K562 (cell line): ENCODE data around the gene CCDC116. TPM values are rescaled to one million over a fixed set of nuclear protein-coding genes. Genes with fewer than 3 reads are reported as not detected.

Experiments used
- CBFB ChIP-seq: sonication (generic); formaldehyde crosslinking; IDR thresholded peaks from 2 replicates; pipeline ENCODE4 v1.4.0; 2020; ENCODE audit warnings: mild to moderate bottlenecking, missing genetic modification reagents
- CBX8 ChIP-seq: fragments of 200-600 bp; sonication (generic); IDR thresholded peaks from 2 replicates; pipeline ENCODE4 v1.6.1; 2012; ENCODE audit warnings: borderline replicate concordance, mixed run types, low read depth, mild to moderate bottlenecking, moderate library complexity, mixed read lengths, low read length, control low read depth, inconsistent platforms; ENCODE audit not compliant: poor library complexity, severe bottlenecking; ENCODE audit errors: extremely low read depth
- CHD1 ChIP-seq: fragments of 200-600 bp; sonication (generic); IDR thresholded peaks from one replicate; pipeline ENCODE4 v1.6.1; 2012; ENCODE audit warnings: mild to moderate bottlenecking, moderate library complexity, low read length, inconsistent platforms
- ELF4 ChIP-seq: fragments of 450-650 bp; formaldehyde crosslinking; IDR thresholded peaks from 2 replicates; pipeline ENCODE4 v1.4.0; 2022; ENCODE audit warnings: missing genetic modification characterization
- HMG20A ChIP-seq: fragments of 450-650 bp; formaldehyde crosslinking; conservative IDR thresholded peaks from 2 replicates; pipeline ENCODE4 v1.4.0; 2020; ENCODE audit warnings: mild to moderate bottlenecking, mixed read lengths
- HMGN3 ChIP-seq: IDR thresholded peaks from 2 replicates; pipeline ENCODE4 v1.6.1; 2011; ENCODE audit warnings: borderline replicate concordance, low read depth, mild to moderate bottlenecking, mixed read lengths, low read length; ENCODE audit not compliant: insufficient read length; ENCODE audit errors: extremely low read depth
- KAT2B ChIP-seq: IDR thresholded peaks from one replicate; pipeline ENCODE4 v1.6.1; 2012; ENCODE audit warnings: low read depth, mild to moderate bottlenecking, control low read depth, inconsistent platforms, low read length, moderate library complexity
- MED1 ChIP-seq: sonication (generic); formaldehyde crosslinking; IDR thresholded peaks from 2 replicates; pipeline ENCODE4 v1.8.1; 2023; ENCODE audit warnings: missing genetic modification reagents, borderline replicate concordance
- MNT ChIP-seq, 2 experiments: fragments of 450-650 bp; conservative IDR thresholded peaks; 2 replicates each; pipeline ENCODE4 v1.6.1; 2017; ENCODE audit warnings: mild to moderate bottlenecking in 2 of 2, moderate library complexity in 2 of 2
- SMAD3 ChIP-seq: fragments of 450-650 bp; formaldehyde crosslinking; conservative IDR thresholded peaks from 2 replicates; pipeline ENCODE4 v1.4.0; 2020; ENCODE audit warnings: mild to moderate bottlenecking
- THRB ChIP-seq: fragments of 450-650 bp; formaldehyde crosslinking; conservative IDR thresholded peaks from 2 replicates; pipeline ENCODE4 v1.4.0; 2022; ENCODE audit warnings: mild to moderate bottlenecking, missing genetic modification characterization
- ZBTB8A ChIP-seq: fragments of 450-650 bp; IDR thresholded peaks from 2 replicates; pipeline ENCODE4 v1.6.1; 2018; ENCODE audit warnings: mild to moderate bottlenecking, moderate library complexity; ENCODE audit not compliant: partially characterized antibody
- ZFP91 ChIP-seq: sonication (generic); formaldehyde crosslinking; IDR thresholded peaks from 2 replicates; pipeline ENCODE4 v1.8.0; 2022; ENCODE audit warnings: mild to moderate bottlenecking, missing genetic modification reagents
- polyA plus RNA-seq, 8 experiments: library from polyadenylated mRNA; depleted of rRNA in 4 of 8; stranded (reverse) in 5 of 8; unstranded in 3 of 8; fragments of >200 nt; fragmentation: Nextera tagmentation in 2 of 8; fragmentation: Illumina TruSeq in 1 of 8; extraction: Ambion mirVana in 2 of 8; extraction: Trizol in 1 of 8; gene quantifications; 2 replicates each; pipeline versions ENCODE4 v1.2.1 to v1.2.3, GENCODE V29; 2011 to 2014; ENCODE audit warnings: inconsistent platforms in 1 of 8, missing spikeins in 1 of 8
- total RNA-seq, 7 experiments: library from RNA; depleted of rRNA in 6 of 7; stranded (reverse); fragments of >200 nt in 6 of 7; fragmentation: Illumina TruSeq in 2 of 7; extraction: Trizol in 2 of 7; gene quantifications; 2 replicates each; pipeline versions ENCODE4 v1.2.1 to v1.2.3, GENCODE V29; 2011 to 2021; ENCODE audit warnings: low replicate concordance in 1 of 7
- TF ChIP-seq, protein P1 (sequence below): fragments of 450-650 bp; formaldehyde crosslinking; IDR thresholded peaks from 2 replicates; pipeline ENCODE4 v1.4.0; 2022; ENCODE audit warnings: missing genetic modification characterization
- TF ChIP-seq, protein P2 (sequence below), 2 experiments: fragments of 450-650 bp; IDR thresholded peaks; 2 replicates each; pipeline ENCODE4 v1.6.1; 2018; ENCODE audit warnings: mild to moderate bottlenecking in 2 of 2, low read depth in 1 of 2; ENCODE audit not compliant: partially characterized antibody in 2 of 2

Gene CCDC116
- total and polyA plus RNA-seq, 9 of the 15 experiments (the other 6 are each of a cell fraction or from before 2014, with no cell fraction given), result 1.6 to 11.3 (median 4.7) TPM

- TF ChIP-seq, protein P1, sequence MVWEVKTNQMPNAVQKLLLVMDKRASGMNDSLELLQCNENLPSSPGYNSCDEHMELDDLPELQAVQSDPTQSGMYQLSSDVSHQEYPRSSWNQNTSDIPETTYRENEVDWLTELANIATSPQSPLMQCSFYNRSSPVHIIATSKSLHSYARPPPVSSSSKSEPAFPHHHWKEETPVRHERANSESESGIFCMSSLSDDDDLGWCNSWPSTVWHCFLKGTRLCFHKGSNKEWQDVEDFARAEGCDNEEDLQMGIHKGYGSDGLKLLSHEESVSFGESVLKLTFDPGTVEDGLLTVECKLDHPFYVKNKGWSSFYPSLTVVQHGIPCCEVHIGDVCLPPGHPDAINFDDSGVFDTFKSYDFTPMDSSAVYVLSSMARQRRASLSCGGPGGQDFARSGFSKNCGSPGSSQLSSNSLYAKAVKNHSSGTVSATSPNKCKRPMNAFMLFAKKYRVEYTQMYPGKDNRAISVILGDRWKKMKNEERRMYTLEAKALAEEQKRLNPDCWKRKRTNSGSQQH (CRISPR knock-in tag), result peak; percentile 68; the same call in 1 of the 2 replicates
- TF ChIP-seq SMAD3 (CRISPR knock-in tag) (no peak), CBFB (CRISPR knock-in tag) (no peak; the same call in 1 of the 2 replicates), CBX8 (no peak), MNT (conservative IDR thresholded peaks at IDR 0.05) (no peak), ZBTB8A (no peak), THRB (CRISPR knock-in tag) (peak; percentile 48; the same call in 1 of the 2 replicates), KAT2B (no peak), ZFP91 (CRISPR knock-in tag) (0 out of 2 replicates have a peak, but pooled peaks have one; percentile 33), ELF4 (CRISPR knock-in tag) (peak; percentile 6; the same call in 1 of the 2 replicates), MED1 (CRISPR knock-in tag) (peak; percentile 72; the same call in 1 of the 2 replicates), HMGN3 (peak; percentile 46), CHD1 (no peak), HMG20A (CRISPR knock-in tag) (no peak)
- TF ChIP-seq, protein P2, sequence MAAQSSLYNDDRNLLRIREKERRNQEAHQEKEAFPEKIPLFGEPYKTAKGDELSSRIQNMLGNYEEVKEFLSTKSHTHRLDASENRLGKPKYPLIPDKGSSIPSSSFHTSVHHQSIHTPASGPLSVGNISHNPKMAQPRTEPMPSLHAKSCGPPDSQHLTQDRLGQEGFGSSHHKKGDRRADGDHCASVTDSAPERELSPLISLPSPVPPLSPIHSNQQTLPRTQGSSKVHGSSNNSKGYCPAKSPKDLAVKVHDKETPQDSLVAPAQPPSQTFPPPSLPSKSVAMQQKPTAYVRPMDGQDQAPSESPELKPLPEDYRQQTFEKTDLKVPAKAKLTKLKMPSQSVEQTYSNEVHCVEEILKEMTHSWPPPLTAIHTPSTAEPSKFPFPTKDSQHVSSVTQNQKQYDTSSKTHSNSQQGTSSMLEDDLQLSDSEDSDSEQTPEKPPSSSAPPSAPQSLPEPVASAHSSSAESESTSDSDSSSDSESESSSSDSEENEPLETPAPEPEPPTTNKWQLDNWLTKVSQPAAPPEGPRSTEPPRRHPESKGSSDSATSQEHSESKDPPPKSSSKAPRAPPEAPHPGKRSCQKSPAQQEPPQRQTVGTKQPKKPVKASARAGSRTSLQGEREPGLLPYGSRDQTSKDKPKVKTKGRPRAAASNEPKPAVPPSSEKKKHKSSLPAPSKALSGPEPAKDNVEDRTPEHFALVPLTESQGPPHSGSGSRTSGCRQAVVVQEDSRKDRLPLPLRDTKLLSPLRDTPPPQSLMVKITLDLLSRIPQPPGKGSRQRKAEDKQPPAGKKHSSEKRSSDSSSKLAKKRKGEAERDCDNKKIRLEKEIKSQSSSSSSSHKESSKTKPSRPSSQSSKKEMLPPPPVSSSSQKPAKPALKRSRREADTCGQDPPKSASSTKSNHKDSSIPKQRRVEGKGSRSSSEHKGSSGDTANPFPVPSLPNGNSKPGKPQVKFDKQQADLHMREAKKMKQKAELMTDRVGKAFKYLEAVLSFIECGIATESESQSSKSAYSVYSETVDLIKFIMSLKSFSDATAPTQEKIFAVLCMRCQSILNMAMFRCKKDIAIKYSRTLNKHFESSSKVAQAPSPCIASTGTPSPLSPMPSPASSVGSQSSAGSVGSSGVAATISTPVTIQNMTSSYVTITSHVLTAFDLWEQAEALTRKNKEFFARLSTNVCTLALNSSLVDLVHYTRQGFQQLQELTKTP (IDR thresholded peaks at IDR 0.05; ENCODE audit: low read depth in 1 of 2, partially characterized antibody in 2 of 2), result no peak
These were observed 45.3 kb downstream of the CCDC116 start (continued) for GRCh38 chr22:21677606-21678443.
